Adrenal gland (tissue), 12 donors: ENCODE data around the gene BBS9. TPM values are rescaled to one million over a fixed set of nuclear protein-coding genes. Genes with fewer than 3 reads are reported as not detected.

Experiments used
- DNase-seq, 7 donors: peaks; one replicate each; pipeline ENCODE4 v3.0.0-alpha.2; 2019 to 2020
- H3K27ac ChIP-seq, 5 donors: fragments of 200-600 bp; sonication (generic) in 4 of 5; 1 replicate in 3 of 5; 2 replicates in 2 of 5; pipeline versions ENCODE4 v1.5.1 to v1.8.0; 2016 to 2020; ENCODE audit warnings: mild to moderate bottlenecking in 1 of 5
- H3K27me3 ChIP-seq: fragments of 200-600 bp; 2 replicates; pipeline ENCODE4 v1.8.0; 2021
- H3K36me3 ChIP-seq, 2 donors: fragments of 200-600 bp; replicated peaks in 1 of 2; 1 replicate in 1 of 2; 2 replicates in 1 of 2; pipeline versions ENCODE4 v1.5.1 to v1.8.0; 2018 to 2022
- H3K4me1 ChIP-seq, 2 donors: fragments of 200-600 bp; replicated peaks in 1 of 2; 1 replicate in 1 of 2; 2 replicates in 1 of 2; pipeline versions ENCODE4 v1.5.1 to v1.8.0; 2018 to 2021
- H3K4me3 ChIP-seq, 4 donors: fragments of 200-600 bp; sonication (generic) in 3 of 4; one replicate each; pipeline ENCODE4 v1.5.1; 2016 to 2018
- H3K9me3 ChIP-seq, 3 donors: fragments of 200-600 bp; sonication (generic) in 1 of 3; replicated peaks in 1 of 3; 1 replicate in 2 of 3; 2 replicates in 1 of 3; pipeline versions ENCODE4 v1.5.1 to v1.8.0; 2016 to 2021
- POLR2A ChIP-seq, 2 donors: fragments of 450-650 bp; IDR thresholded peaks; one replicate each; pipeline ENCODE4 v1.6.1; 2017; ENCODE audit warnings: antibody characterized with exemption in 2 of 2, mild to moderate bottlenecking in 2 of 2, moderate library complexity in 1 of 2
- WGBS, 4 donors: extraction: QIAGEN DNeasy Blood & Tissue Kit in 2 of 4; methylation state at CpG; one replicate each; pipeline versions ENCODE4 v1.1.5 to v1.1.7; 2013 to 2017; 5-methylcytosine and 5-hydroxymethylcytosine counted together
- intact Hi-C, 2 donors: fragments of 100-400 bp; cut with DNase I; formaldehyde crosslinking; loops; one replicate each; pipeline versions ENCODE4 v1.14.1 to v1.15.0; 2022 to 2023
- polyA plus RNA-seq, 3 donors: library from polyadenylated mRNA; stranded (reverse); fragments of 200-250 nt in 2 of 3; fragments of 350-450 nt in 1 of 3; fragmentation: Illumina TruSeq in 1 of 3; extraction: RNeasy Lipid Tissue Mini Kit (QIAGEN cat#74804) in 1 of 3; gene quantifications; one replicate each; pipeline ENCODE4 v1.2.3, GENCODE V29; 2013 to 2014
- total RNA-seq, 9 donors: library from RNA; depleted of rRNA in 4 of 9; stranded (reverse); fragments of >200 nt in 4 of 9; fragments of 120-200 nt in 1 of 9; fragmentation: NEBNext Ultra II Directional in 1 of 9; extraction: Animal tissue kit (Norgen Biotek cat#: 25700) in 1 of 9; gene quantifications; one replicate each; pipeline versions ENCODE4 v1.1.0 to v1.2.4, GENCODE V29; 2013 to 2023
- TF ChIP-seq, protein P1 (sequence below), 6 experiments: fragments of 450-650 bp in 4 of 6; fragments of 200-600 bp in 2 of 6; sonication (generic) in 1 of 6; IDR thresholded peaks; 1 replicate in 5 of 6; 2 replicates in 1 of 6; pipeline versions ENCODE4 v1.5.1 to v1.8.0; 2016 to 2021; ENCODE audit warnings: antibody characterized with exemption in 6 of 6, mild to moderate bottlenecking in 2 of 6, moderate library complexity in 1 of 6
- donor health status: healthy with polysubstance abuse.
- donor health status: Bipolar disorder and iron deficiency.
- donor health status: DM: yes; HTN: yes; CAD: no.
- donor health status: DM: no; HTN: no; CAD: no.
- donor health status: DM: no; HTN: no; CAD: no.
- donor health status: DM: yes; HTN: yes; CAD: no.

Gene BBS9
- total and polyA plus RNA-seq, 12 donors, result 5.6 to 39.4 (median 21.7) TPM

DNA sequence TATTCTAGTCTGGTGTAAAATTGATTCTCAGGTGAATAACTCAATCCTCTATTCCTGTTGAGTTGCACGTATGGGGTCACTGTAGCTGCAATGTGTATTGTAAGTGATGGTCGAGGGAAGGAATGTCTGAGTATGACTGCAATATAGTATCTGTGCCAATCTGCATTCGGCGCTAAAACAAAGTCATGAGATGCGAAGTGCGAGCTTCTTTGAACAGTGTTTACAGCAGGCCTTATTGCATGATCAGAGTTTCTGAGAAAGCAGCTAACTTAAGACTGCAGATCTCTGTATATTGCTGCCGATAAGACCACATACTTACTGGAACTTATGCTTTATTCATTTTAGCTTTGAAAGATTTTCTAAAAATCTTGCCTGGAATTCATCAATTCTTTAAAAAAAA, 434.3 kb downstream of the BBS9 start:
- Histone ChIP-seq H3K4me3 (no peak overlapping the region), H3K36me3 (no peaks in the 10 kb centered on the region), H3K27ac (no peak overlapping the region), H3K4me1 (no peaks in the 10 kb centered on the region), H3K9me3 (peaks cover 0 to 3% (median 0%) of the 10 kb centered on the region in 3 donors), H3K27me3 (no peaks in the 10 kb centered on the region)
- intact Hi-C loops, result no loop called here
- DNase-seq, result no peak
- TF ChIP-seq, protein P1, sequence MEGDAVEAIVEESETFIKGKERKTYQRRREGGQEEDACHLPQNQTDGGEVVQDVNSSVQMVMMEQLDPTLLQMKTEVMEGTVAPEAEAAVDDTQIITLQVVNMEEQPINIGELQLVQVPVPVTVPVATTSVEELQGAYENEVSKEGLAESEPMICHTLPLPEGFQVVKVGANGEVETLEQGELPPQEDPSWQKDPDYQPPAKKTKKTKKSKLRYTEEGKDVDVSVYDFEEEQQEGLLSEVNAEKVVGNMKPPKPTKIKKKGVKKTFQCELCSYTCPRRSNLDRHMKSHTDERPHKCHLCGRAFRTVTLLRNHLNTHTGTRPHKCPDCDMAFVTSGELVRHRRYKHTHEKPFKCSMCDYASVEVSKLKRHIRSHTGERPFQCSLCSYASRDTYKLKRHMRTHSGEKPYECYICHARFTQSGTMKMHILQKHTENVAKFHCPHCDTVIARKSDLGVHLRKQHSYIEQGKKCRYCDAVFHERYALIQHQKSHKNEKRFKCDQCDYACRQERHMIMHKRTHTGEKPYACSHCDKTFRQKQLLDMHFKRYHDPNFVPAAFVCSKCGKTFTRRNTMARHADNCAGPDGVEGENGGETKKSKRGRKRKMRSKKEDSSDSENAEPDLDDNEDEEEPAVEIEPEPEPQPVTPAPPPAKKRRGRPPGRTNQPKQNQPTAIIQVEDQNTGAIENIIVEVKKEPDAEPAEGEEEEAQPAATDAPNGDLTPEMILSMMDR (IDR thresholded peaks at IDR 0.05), result no peak
- TF ChIP-seq POLR2A (IDR thresholded peaks at IDR 0.05), result no peak
- 85 to 98% (median 94%) methylated on average over 7 of the region's 7 CpGs for WGBS, 4 donors

DNA sequence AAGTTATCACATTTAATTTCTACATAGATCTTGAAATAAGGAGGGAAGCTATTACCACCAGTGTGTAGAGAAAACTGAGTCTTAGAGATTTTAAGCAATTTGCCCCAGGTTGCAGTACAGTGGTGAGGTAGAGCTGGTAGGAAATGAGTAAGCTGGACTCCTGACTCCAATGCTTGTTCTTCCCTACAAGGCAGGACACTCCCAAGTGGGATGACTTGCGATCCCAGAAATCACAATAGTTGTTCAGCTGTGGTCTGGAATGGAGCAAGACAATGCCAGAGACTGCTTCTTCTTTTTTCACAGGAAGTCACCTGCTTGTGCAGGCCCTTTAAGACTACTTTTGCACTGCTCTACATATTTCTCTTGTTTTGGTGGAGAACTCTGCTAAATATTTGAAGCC, 448.8 kb downstream of the BBS9 start:
- no peaks in the 10 kb centered on the region for H3K36me3 ChIP-seq
- no peak for TF ChIP-seq POLR2A (IDR thresholded peaks at IDR 0.05)
- TF ChIP-seq, protein P1 (IDR thresholded peaks at IDR 0.05), result no peak
- DNase-seq, result no peak
- 91 to 95% (median 94%) methylated on average over 1 of the region's 1 CpG for WGBS, 4 donors
- H3K4me3 ChIP-seq, result no peak overlapping the region
- H3K4me1 ChIP-seq, result no peaks in the 10 kb centered on the region
- H3K27ac ChIP-seq, result no peak overlapping the region
- intact Hi-C loops, result no loop called here
- no peaks in the 10 kb centered on the region for H3K27me3 ChIP-seq
- no peaks in the 10 kb centered on the region for H3K9me3 ChIP-seq

DNA sequence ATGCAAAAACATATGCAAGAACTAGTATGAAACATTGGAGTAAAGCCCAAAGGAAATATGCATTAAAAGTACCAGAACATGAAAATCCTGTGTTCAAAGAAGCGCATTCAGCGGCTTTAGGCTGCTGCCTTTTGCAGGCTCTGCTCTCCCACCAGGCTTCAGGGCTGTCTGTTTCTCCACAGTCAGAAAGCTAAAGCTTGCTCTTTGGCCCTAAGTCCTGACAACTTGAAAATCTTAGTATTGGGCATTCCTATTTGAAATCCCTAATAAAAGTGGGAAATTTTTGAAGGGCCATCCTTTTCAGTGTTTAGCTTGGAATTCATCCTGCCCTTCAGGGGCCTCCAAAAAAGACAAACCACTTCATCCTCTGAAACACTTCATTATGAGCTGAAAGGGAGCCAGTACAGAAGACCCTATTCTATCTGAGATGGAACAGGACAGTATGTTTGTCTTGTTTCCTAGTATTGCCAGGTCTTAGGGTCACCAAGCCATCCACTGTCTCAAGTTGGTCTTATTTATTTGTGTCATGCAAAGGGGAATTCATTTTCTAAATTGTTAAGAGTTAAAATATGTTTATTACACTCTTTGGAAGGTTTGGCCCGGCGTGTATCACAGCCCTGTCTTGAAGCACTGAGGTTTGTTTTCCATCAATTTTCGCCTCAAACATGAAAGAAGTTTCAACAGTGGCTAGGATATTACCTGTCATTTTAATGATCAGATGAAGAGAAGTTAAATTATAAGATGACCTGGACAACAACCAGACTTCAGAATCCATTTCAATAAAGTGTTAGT, 449.7 kb downstream of the BBS9 start:
- 93 to 97% (median 93%) methylated on average over 5 of the region's 5 CpGs for WGBS, 4 donors
- DNase-seq, result no peak
- no peaks in the 10 kb centered on the region for H3K9me3 ChIP-seq
- H3K4me3 ChIP-seq, result no peak overlapping the region
- no peak for TF ChIP-seq POLR2A (IDR thresholded peaks at IDR 0.05)
- TF ChIP-seq, protein P1 (IDR thresholded peaks at IDR 0.05), result no peak
- intact Hi-C loops, result no loop called here
- no peaks in the 10 kb centered on the region for H3K36me3 ChIP-seq
- no peaks in the 10 kb centered on the region for H3K27me3 ChIP-seq
- H3K27ac ChIP-seq, result no peak overlapping the region
- H3K4me1 ChIP-seq, result no peaks in the 10 kb centered on the region

DNA sequence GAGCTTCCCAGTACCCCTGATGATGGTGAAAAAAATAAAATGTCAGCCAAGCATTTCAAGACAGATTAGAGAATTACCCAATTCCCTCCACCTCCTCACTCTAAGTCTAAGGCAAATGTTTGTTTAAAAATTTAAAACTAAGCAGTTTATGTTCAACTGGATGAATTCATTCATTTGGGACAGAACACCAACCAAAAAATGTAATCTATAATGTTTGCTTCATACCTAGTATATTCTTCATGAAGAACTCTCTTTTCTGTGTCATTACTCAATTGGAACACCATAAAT, 450.3 kb downstream of the BBS9 start:
- intact Hi-C loops, result no loop called here
- H3K4me1 ChIP-seq, result no peaks in the 10 kb centered on the region
- no peak for DNase-seq
- no peaks in the 10 kb centered on the region for H3K36me3 ChIP-seq
- H3K9me3 ChIP-seq, result no peaks in the 10 kb centered on the region
- no peak overlapping the region for H3K4me3 ChIP-seq
- H3K27ac ChIP-seq, result no peak overlapping the region
- H3K27me3 ChIP-seq, result no peaks in the 10 kb centered on the region
- TF ChIP-seq POLR2A (IDR thresholded peaks at IDR 0.05), result no peak
- TF ChIP-seq, protein P1 (IDR thresholded peaks at IDR 0.05), result no peak
